Skin epidermis (tissue), 12 donors: ENCODE measurements around the gene OBP2B.
A peak's percentile ranks its signal among the peaks of the same experiment; 100 is the strongest.

Experiments used
- H3K27ac ChIP-seq, 21 experiments: fragments of 200-600 bp; sonication (generic) in 11 of 21; one replicate each; pipeline ENCODE4 v1.5.0; 2020; ENCODE audit warnings: mild to moderate bottlenecking in 3 of 21, inconsistent platforms in 2 of 21, moderate library complexity in 2 of 21
- H3K4me3 ChIP-seq, 7 experiments: fragments of 200-600 bp; sonication (generic) in 2 of 7; one replicate each; pipeline ENCODE4 v1.5.0; 2020; ENCODE audit warnings: inconsistent platforms in 2 of 7, mild to moderate bottlenecking in 2 of 7, moderate library complexity in 1 of 7

Gene OBP2B

GRCh38 chr9:133204993-133205336 lies 4.1 kb downstream of the OBP2B start:
- Histone ChIP-seq H3K4me3 (no peak overlapping the region), H3K27ac (no peak overlapping the region)

GRCh38 chr9:133204335-133204992 lies 4.6 kb downstream of the OBP2B start:
- no peak overlapping the region for H3K4me3 ChIP-seq
- no peak overlapping the region for H3K27ac ChIP-seq

- H3K27ac ChIP-seq, result no peak overlapping the region
- H3K4me3 ChIP-seq, result no peak overlapping the region
These were observed 5.5 kb downstream of the OBP2B start for GRCh38 chr9:133203506-133204075.

- Histone ChIP-seq H3K27ac (no peak overlapping the region), H3K4me3 (no peak overlapping the region)
These were observed 6.2 kb downstream of the OBP2B start for GRCh38 chr9:133202688-133203453.

- H3K4me3 ChIP-seq, result no peak overlapping the region
- no peak overlapping the region for H3K27ac ChIP-seq
These were observed 6.9 kb downstream of the OBP2B start for GRCh38 chr9:133202145-133202513.

GRCh38 chr9:133201424-133202144 lies 7.5 kb downstream of the OBP2B start:
- H3K27ac ChIP-seq, result no peak overlapping the region
- H3K4me3 ChIP-seq, result no peak overlapping the region

- Histone ChIP-seq H3K4me3 (no peak overlapping the region), H3K27ac (no peak overlapping the region)
These were observed 8.4 kb downstream of the OBP2B start for GRCh38 chr9:133200631-133201030.

- H3K4me3 ChIP-seq, result peak overlapping the region; percentile 17 to 48 (median 31)
- H3K27ac ChIP-seq, result peak overlapping the region in 9 of 21 experiments; percentile 4 to 71 (median 30)
These were observed 9.3 kb downstream of the OBP2B start for GRCh38 chr9:133199648-133200321.

GRCh38 chr9:133195029-133195428 lies 14.0 kb downstream of the OBP2B start:
- Histone ChIP-seq H3K27ac (no peak overlapping the region), H3K4me3 (no peak overlapping the region)

- Histone ChIP-seq H3K4me3 (no peak overlapping the region), H3K27ac (no peak overlapping the region)
These were observed 14.5 kb downstream of the OBP2B start for GRCh38 chr9:133194597-133194996.

GRCh38 chr9:133191989-133192388 lies 17.1 kb downstream of the OBP2B start:
- H3K4me3 ChIP-seq, result no peak overlapping the region
- H3K27ac ChIP-seq, result no peak overlapping the region

GRCh38 chr9:133189826-133190225 lies 19.2 kb downstream of the OBP2B start:
- H3K4me3 ChIP-seq, result no peak overlapping the region
- no peak overlapping the region for H3K27ac ChIP-seq

- Histone ChIP-seq H3K27ac (no peak overlapping the region), H3K4me3 (no peak overlapping the region)
These were observed 20.2 kb downstream of the OBP2B start for GRCh38 chr9:133188843-133189180.

GRCh38 chr9:133188006-133188842 lies 20.8 kb downstream of the OBP2B start:
- H3K4me3 ChIP-seq, result no peak overlapping the region
- no peak overlapping the region for H3K27ac ChIP-seq

GRCh38 chr9:133187561-133188005 lies 21.5 kb downstream of the OBP2B start:
- Histone ChIP-seq H3K4me3 (no peak overlapping the region), H3K27ac (no peak overlapping the region)

GRCh38 chr9:133186736-133187135 lies 22.3 kb downstream of the OBP2B start:
- Histone ChIP-seq H3K27ac (no peak overlapping the region), H3K4me3 (no peak overlapping the region)

GRCh38 chr9:133184971-133185370 lies 24.1 kb downstream of the OBP2B start:
- H3K4me3 ChIP-seq, result no peak overlapping the region
- H3K27ac ChIP-seq, result no peak overlapping the region

- no peak overlapping the region for H3K27ac ChIP-seq
- no peak overlapping the region for H3K4me3 ChIP-seq
These were observed 26.9 kb downstream of the OBP2B start for GRCh38 chr9:133182151-133182550.

- H3K27ac ChIP-seq, result no peak overlapping the region
- no peak overlapping the region for H3K4me3 ChIP-seq
These were observed 27.5 kb downstream of the OBP2B start for GRCh38 chr9:133181561-133181960.
